Fibroblast of the conjunctiva (primary cell): ENCODE measurements around the gene KRTAP3-2.

Experiments used
- DNase-seq: peaks from one replicate; pipeline ENCODE4 v3.0.0-alpha.2; 2010; ENCODE audit warnings: low read depth

Gene KRTAP3-2

GRCh38 chr17:41010441-41010840, 10.7 kb upstream of the KRTAP3-2 start:
- no peak for DNase-seq

- DNase-seq = no peak
These were observed 10.2 kb upstream of the KRTAP3-2 start for GRCh38 chr17:41009936-41010335.

- no peak for DNase-seq
These were observed 9.6 kb upstream of the KRTAP3-2 start for GRCh38 chr17:41009301-41009760.

GRCh38 chr17:41008811-41009210, 9.1 kb upstream of the KRTAP3-2 start, which contains the start of gene KRTAP3-1:
Gene KRTAP3-1, minus strand, starts transcription at chr17:41009128. Its CDS starts 54 bp downstream, at chr17:41009074.
- no peak for DNase-seq

- no peak for DNase-seq
These were observed 4.7 kb upstream of the KRTAP3-2 start for GRCh38 chr17:41004397-41004796.

- DNase-seq = no peak
These were observed 4.2 kb upstream of the KRTAP3-2 start for GRCh38 chr17:41003926-41004325.

GRCh38 chr17:41002814-41003213, 3.1 kb upstream of the KRTAP3-2 start:
- DNase-seq = no peak

GRCh38 chr17:41001795-41002194, 2.1 kb upstream of the KRTAP3-2 start:
- DNase-seq = no peak

GRCh38 chr17:40997361-40997760, 2.3 kb downstream of the KRTAP3-2 start:
- DNase-seq = no peak

- no peak for DNase-seq
These were observed 2.9 kb downstream of the KRTAP3-2 start for GRCh38 chr17:40996829-40997228.

- DNase-seq = no peak
These were observed 4.6 kb downstream of the KRTAP3-2 start for GRCh38 chr17:40995116-40995515.

- no peak for DNase-seq
These were observed 5.9 kb downstream of the KRTAP3-2 start, which contains the start of gene KRTAP3-3 for GRCh38 chr17:40993839-40994238. Gene KRTAP3-3, minus strand, starts transcription at chr17:40994164. Its CDS starts 67 bp downstream, at chr17:40994097.

- DNase-seq = no peak
These were observed 6.6 kb downstream of the KRTAP3-2 start for GRCh38 chr17:40993084-40993483.

- DNase-seq = no peak
These were observed 7.0 kb downstream of the KRTAP3-2 start for GRCh38 chr17:40992666-40993065.

GRCh38 chr17:40986920-40987319, 12.8 kb downstream of the KRTAP3-2 start:
- no peak for DNase-seq

GRCh38 chr17:40984226-40984625, 15.5 kb downstream of the KRTAP3-2 start, which contains the start of gene KRT40:
Gene KRT40, minus strand, starts transcription at chr17:40984326. Its CDS starts 53 bp downstream, at chr17:40984273.
- DNase-seq = no peak

- no peak for DNase-seq
These were observed 18.6 kb downstream of the KRTAP3-2 start for GRCh38 chr17:40981115-40981514.

- no peak for DNase-seq
These were observed 19.1 kb downstream of the KRTAP3-2 start for GRCh38 chr17:40980596-40980995.

- no peak for DNase-seq
These were observed 19.6 kb downstream of the KRTAP3-2 start for GRCh38 chr17:40980117-40980516.

- DNase-seq = no peak
These were observed 21.0 kb downstream of the KRTAP3-2 start for GRCh38 chr17:40978575-40979151.

GRCh38 chr17:40975516-40975915, 24.2 kb downstream of the KRTAP3-2 start:
- no peak for DNase-seq

GRCh38 chr17:40974366-40974765, 25.3 kb downstream of the KRTAP3-2 start:
- DNase-seq = no peak

- DNase-seq = no peak
These were observed 32.1 kb downstream of the KRTAP3-2 start for GRCh38 chr17:40967582-40967981.

GRCh38 chr17:40966848-40967247, 32.9 kb downstream of the KRTAP3-2 start, which contains the start of gene KRT39:
Gene KRT39, minus strand, starts transcription at chr17:40966948. Its CDS starts 92 bp downstream, at chr17:40966856.
- DNase-seq = no peak
